Retinal pigment epithelial cell (primary cell): ENCODE measurements around the gene ASIC1.
"Not testable (repeated sequence)": the region's sequence is repeated elsewhere in the genome, so short reads cannot be mapped to it uniquely, and the experiment has no call there.

Experiments
- DNase-seq: peaks from one replicate; pipeline ENCODE4 v3.0.0-alpha.2; 2010; ENCODE audit warnings: low read depth
- H3K4me3 ChIP-seq: 2 replicates; pipeline ENCODE4 v1.5.1; 2011; ENCODE audit warnings: mild to moderate bottlenecking, low read length, control low read depth, moderate library complexity
- CTCF ChIP-seq: conservative IDR thresholded peaks from 2 replicates; pipeline ENCODE4 v1.5.1; 2011; ENCODE audit warnings: low read depth, low read length, control low read depth, inconsistent platforms

ASIC1 gene

GRCh38 chr12:50026691-50027090 is 30.7 kb upstream of the ASIC1 start:
- H3K4me3 ChIP-seq, result no peak overlapping the region
- TF ChIP-seq CTCF, result no peak
- DNase-seq, result no peak

GRCh38 chr12:50030449-50030848 is 26.9 kb upstream of the ASIC1 start:
- not testable (repeated sequence) for H3K4me3 ChIP-seq, DNase-seq

- TF ChIP-seq CTCF, result no peak
- no peak for DNase-seq
- peak overlapping the region; percentile 44 for H3K4me3 ChIP-seq
Measured at GRCh38 chr12:50032515-50032853, 24.9 kb upstream of the ASIC1 start.

GRCh38 chr12:50032854-50033581 is 24.4 kb upstream of the ASIC1 start:
- no peak for TF ChIP-seq CTCF
- H3K4me3 ChIP-seq, result peak overlapping the region; percentile 44
- no peak for DNase-seq

- no peak for DNase-seq
- H3K4me3 ChIP-seq, result no peak overlapping the region
- TF ChIP-seq CTCF, result no peak
Measured at GRCh38 chr12:50038336-50038735, 19.1 kb upstream of the ASIC1 start.

GRCh38 chr12:50039151-50039835 is 18.1 kb upstream of the ASIC1 start:
- H3K4me3 ChIP-seq, result no peak overlapping the region
- TF ChIP-seq CTCF, result peak; percentile 95
- DNase-seq, result no peak

- TF ChIP-seq CTCF, result no peak
- no peak overlapping the region for H3K4me3 ChIP-seq
- DNase-seq, result no peak
Measured at GRCh38 chr12:50040657-50041056, 16.7 kb upstream of the ASIC1 start.
